HepG2 (cell line): ENCODE results near the gene KIF13A. TPM values are rescaled to one million over a fixed set of nuclear protein-coding genes. Genes with fewer than 3 reads are reported as not detected.

Source experiments
- ATAC-seq: fragments of 200-7000 bp; cut with Tn5 transposase; 3 replicates; pipeline ENCODE4 v1.9.1; 2020; ENCODE audit warnings: mild to moderate bottlenecking, moderate library complexity
- BruUV-seq: library from RNA; stranded (reverse); fragments of 400-500 nt; replicated peaks from 2 replicates; lab custom pipeline; 2021; lab: Mats Ljungman, UMichigan
- CTCF ChIA-PET: fragments of 300-600 bp; formaldehyde crosslinking; extraction: SDS; loops from one replicate; lab custom pipeline; 2021; ENCODE audit warnings: low total read pairs, inconsistent platforms, low intra/inter-chr PET ratio; lab: Yijun Ruan, JAX
- POLR2A ChIA-PET: fragments of 350-600 bp; sonication (Branson Sonifier 250); formaldehyde crosslinking; loops from one replicate; lab custom pipeline; 2020; ENCODE audit warnings: antibody characterized with exemption, inconsistent platforms; lab: Yijun Ruan, JAX
- DNase-seq: peaks from one replicate; pipeline ENCODE4 v3.0.0-alpha.2; 2015; ENCODE audit warnings: low spot score
- FAIRE-seq: peaks from 3 replicates; lab custom pipeline; 2011; peaks lifted over from hg19 to GRCh38; lab: Jason Lieb, UNC
- H2AFZ ChIP-seq: one replicate; pipeline ENCODE4 v1.6.1; 2011; ENCODE audit warnings: low read length, inconsistent platforms
- H3K27ac ChIP-seq: fragments of 300-600 bp; 3 replicates; pipeline ENCODE4 v1.8.0; 2011; ENCODE audit warnings: mixed run types, mild to moderate bottlenecking, mixed read lengths, low read length, inconsistent platforms; ENCODE audit not compliant: insufficient read depth; ENCODE audit errors: extremely low read length
- H3K27me3 ChIP-seq, 2 experiments: fragments of 200-600 bp in 1 of 2; 2 replicates in 1 of 2; 3 replicates in 1 of 2; pipeline versions ENCODE4 v1.6.0 to v1.8.0; 2011; ENCODE audit warnings: low read length in 2 of 2, mild to moderate bottlenecking in 2 of 2, moderate library complexity in 2 of 2, inconsistent platforms in 1 of 2; ENCODE audit not compliant: insufficient read depth in 2 of 2, control insufficient read depth in 1 of 2
- H3K36me3 ChIP-seq, 2 experiments: fragments of 200-600 bp in 1 of 2; replicated peaks in 1 of 2; 2 replicates in 1 of 2; 3 replicates in 1 of 2; pipeline versions ENCODE4 v1.5.1 to v1.8.0; 2011; ENCODE audit warnings: low read length in 2 of 2, inconsistent platforms in 1 of 2; ENCODE audit not compliant: insufficient read depth in 2 of 2, control insufficient read depth in 1 of 2
- H3K4me1 ChIP-seq: 2 replicates; pipeline ENCODE4 v1.5.1; 2012; ENCODE audit warnings: low read length, inconsistent platforms; ENCODE audit not compliant: insufficient read depth
- H3K4me2 ChIP-seq: 2 replicates; pipeline ENCODE4 v1.6.0; 2011; ENCODE audit warnings: low read depth, low read length, inconsistent platforms
- H3K4me3 ChIP-seq, 3 experiments: fragments of 200-600 bp in 1 of 3; sonication (generic), shearing (Covaris generic) in 1 of 3; replicated peaks in 1 of 3; 2 replicates each; pipeline ENCODE4 v1.5.1; 2011 to 2016; ENCODE audit warnings: low read length in 3 of 3, inconsistent platforms in 2 of 3, low read depth in 2 of 3, mild to moderate bottlenecking in 2 of 3, control low read depth in 1 of 3, mixed read lengths in 1 of 3; ENCODE audit not compliant: insufficient read depth in 1 of 3
- H3K79me2 ChIP-seq: one replicate; pipeline ENCODE4 v1.6.1; 2011; ENCODE audit warnings: low read length, inconsistent platforms; ENCODE audit not compliant: insufficient read depth
- H3K9ac ChIP-seq: 2 replicates; pipeline ENCODE4 v1.6.0; 2011; ENCODE audit warnings: mild to moderate bottlenecking, low read depth, low read length, inconsistent platforms; ENCODE audit not compliant: insufficient read depth
- H3K9me3 ChIP-seq: 2 replicates; pipeline ENCODE4 v1.5.1; 2012; ENCODE audit warnings: mild to moderate bottlenecking, low read length
- H4K20me1 ChIP-seq: 2 replicates; pipeline ENCODE4 v1.6.0; 2011; ENCODE audit warnings: inconsistent platforms, mild to moderate bottlenecking, low read length, moderate library complexity; ENCODE audit not compliant: insufficient read depth
- AFF4 ChIP-seq: sonication (generic); formaldehyde crosslinking; IDR thresholded peaks from 2 replicates; pipeline ENCODE4 v1.4.0; 2020; ENCODE audit warnings: missing genetic modification reagents
- HNRNPUL1 ChIP-seq: fragments of 200-400 bp; formaldehyde crosslinking; IDR thresholded peaks from 2 replicates; pipeline ENCODE4 v1.6.1; 2017; ENCODE audit warnings: low read depth, mild to moderate bottlenecking, low read length, moderate library complexity
- PHF20 ChIP-seq: sonication (generic); formaldehyde crosslinking; IDR thresholded peaks from 2 replicates; pipeline ENCODE4 v1.5.0; 2020; ENCODE audit warnings: mild to moderate bottlenecking, missing genetic modification reagents
- RFX5 ChIP-seq: IDR thresholded peaks from 2 replicates; pipeline ENCODE4 v1.6.1; 2011; ENCODE audit warnings: low read depth, low read length, improper control_type of control experiment
- SMAD1 ChIP-seq: sonication (generic); formaldehyde crosslinking; IDR thresholded peaks from 2 replicates; pipeline ENCODE4 v1.4.0; 2020; ENCODE audit warnings: missing genetic modification reagents, low read depth, mild to moderate bottlenecking, borderline replicate concordance
- ZHX2 ChIP-seq, 2 experiments: sonication (generic) in 1 of 2; formaldehyde crosslinking in 1 of 2; IDR thresholded peaks; 2 replicates each; pipeline versions ENCODE4 v1.6.1 to v1.9.0; 2014 to 2022; ENCODE audit warnings: antibody characterized with exemption in 1 of 2, borderline replicate concordance in 1 of 2, inconsistent platforms in 1 of 2, low read depth in 1 of 2, missing genetic modification reagents in 1 of 2
- ZNF121 ChIP-seq: sonication (generic); formaldehyde crosslinking; IDR thresholded peaks from 2 replicates; pipeline ENCODE4 v1.5.0; 2020; ENCODE audit warnings: mild to moderate bottlenecking, missing genetic modification reagents
- WGBS: methylation state at CpG from one replicate; pipeline ENCODE4 v1.1.6; 2017; ENCODE audit warnings: low lambda C conversion rate; 5-methylcytosine and 5-hydroxymethylcytosine counted together
- in situ Hi-C: cut with HindIII; loops from 2 replicates; pipeline ENCODE4 v1.10.0; 2017; ENCODE audit warnings: low pct_unique_long_range_greater_than_20kb; ENCODE audit not compliant: extremely low pct_ligation_motif_present
- intact Hi-C: fragments of 100-400 bp; cut with micrococcal nuclease; formaldehyde crosslinking; loops from one replicate; pipeline ENCODE4 v1.10.0; 2022; ENCODE audit not compliant: unreplicated experiment
- polyA plus RNA-seq, 8 experiments: library from polyadenylated mRNA; depleted of rRNA in 3 of 8; stranded (reverse) in 7 of 8; unstranded in 1 of 8; fragments of >200 nt; fragmentation: Illumina TruSeq in 4 of 8; extraction: Trizol in 4 of 8; gene quantifications; 2 replicates each; pipeline versions ENCODE4 v1.2.1 to v1.2.3, GENCODE V29; 2011 to 2016; ENCODE audit warnings: low read depth in 4 of 8, missing spikeins in 1 of 8, mixed read lengths in 1 of 8; ENCODE audit not compliant: insufficient read depth in 1 of 8
- total RNA-seq, 5 experiments: library from RNA; depleted of rRNA; stranded (reverse); fragments of >200 nt; fragmentation: Illumina TruSeq; extraction: Trizol; gene quantifications; 2 replicates each; pipeline ENCODE4 v1.2.3, GENCODE V29; 2016; ENCODE audit warnings: low read depth in 1 of 5

Gene KIF13A
- total and polyA plus RNA-seq, 2 of the 13 experiments (the other 11 are each of a cell fraction or from before 2014, with no cell fraction given): 21.1 to 37.2 TPM

- TF ChIP-seq ZHX2 (IDR thresholded peaks at IDR 0.05; ENCODE audit: low read depth) (no peak), ZHX2 (CRISPR knock-in tag; IDR thresholded peaks at IDR 0.05; ENCODE audit: borderline replicate concordance) (no peak)
Measured at GRCh38 chr6:17884498-17885478, 102.6 kb downstream of the KIF13A start (continued).

- in situ Hi-C loops (no loop called here), intact Hi-C loops (no loop called here)
- FAIRE-seq: no peak
- BruUV-seq: no TSS peak
- H3K27me3 ChIP-seq: no peaks in the 10 kb centered on the region
- H3K9ac ChIP-seq: no peak overlapping the region
- no peak overlapping the region for H3K4me3 ChIP-seq
- no peak for TF ChIP-seq PHF20 (CRISPR knock-in tag)
- peak; percentile 64; the same call in 1 of the 2 replicates for TF ChIP-seq ZNF121 (CRISPR knock-in tag)
- no peak for TF ChIP-seq RFX5
- TF ChIP-seq SMAD1: no peak
- TF ChIP-seq AFF4 (CRISPR knock-in tag): no peak
- no peak for TF ChIP-seq HNRNPUL1
- TF ChIP-seq, all 625 proteins: peak for 1
- DNase-seq (peak; percentile 29), ATAC-seq (peak; percentile 51; the same call in 2 of the 3 replicates)
- Histone ChIP-seq H3K9me3 (no peaks in the 10 kb centered on the region), H3K4me1 (peaks cover 17% of the 10 kb centered on the region), H2AFZ (no peak overlapping the region), H4K20me1 (no peaks in the 10 kb centered on the region), H3K36me3 (no peaks in the 10 kb centered on the region), H3K4me2 (no peak overlapping the region), H3K27ac (no peak overlapping the region), H3K79me2 (no peaks in the 10 kb centered on the region)
- POLR2A ChIA-PET: no interaction called here
- CTCF ChIA-PET: no interaction called here
- 90% methylated on average over 2 of the region's 2 CpGs for WGBS
Measured at GRCh38 chr6:17883665-17884497, 103.6 kb downstream of the KIF13A start.
